Lower leg skin (tissue), 4 donors: ENCODE results near the gene CACNA1H. TPM values are rescaled to one million over a fixed set of nuclear protein-coding genes. Genes with fewer than 3 reads are reported as not detected.
"Not testable (repeated sequence)": the region's sequence is repeated elsewhere in the genome, so short reads cannot be mapped to it uniquely, and the experiment has no call there.

Source experiments
- DNase-seq, 2 donors: peaks; one replicate each; pipeline ENCODE4 v3.0.0-alpha.2; 2019; ENCODE audit warnings: low spot score in 2 of 2
- H3K4me3 ChIP-seq: fragments of 200-600 bp; sonication (generic); 2 replicates; pipeline ENCODE4 v1.5.1; 2017; ENCODE audit warnings: mild to moderate bottlenecking, low read depth; ENCODE audit not compliant: poor library complexity, severe bottlenecking
- POLR2A ChIP-seq, 2 donors: fragments of 450-650 bp; IDR thresholded peaks; one replicate each; pipeline ENCODE4 v1.6.1; 2016 to 2017; ENCODE audit warnings: antibody characterized with exemption in 2 of 2, mild to moderate bottlenecking in 1 of 2, moderate library complexity in 1 of 2
- WGBS, 2 donors: methylation state at CpG; one replicate each; pipeline ENCODE4 v1.1.5; 2018; 5-methylcytosine and 5-hydroxymethylcytosine counted together
- intact Hi-C: fragments of 100-400 bp; cut with DNase I; formaldehyde crosslinking; loops from one replicate; pipeline ENCODE4 v1.15.0; 2023; ENCODE audit warnings: low total_unique reads
- total RNA-seq, 4 donors: library from RNA; depleted of rRNA; stranded (reverse); fragments of >200 nt; gene quantifications; one replicate each; pipeline ENCODE4 v1.1.0, GENCODE V29; 2016
- TF ChIP-seq, protein P1 (sequence below), 3 donors: fragments of 450-650 bp; IDR thresholded peaks; one replicate each; pipeline ENCODE4 v1.5.1; 2016; ENCODE audit warnings: antibody characterized with exemption in 3 of 3, mild to moderate bottlenecking in 3 of 3, moderate library complexity in 2 of 3

CACNA1H gene
- total RNA-seq, 4 donors from 2014 or later, result 29.3 to 151 (median 72.1) TPM

GRCh38 chr16:1265090-1265630 lies 112.3 kb downstream of the CACNA1H start:
- WGBS, 2 donors, result 64 to 66% methylated on average over 13 of the region's 13 CpGs
- intact Hi-C loops, result no loop called here

GRCh38 chr16:1265826-1266225 lies 112.9 kb downstream of the CACNA1H start:
- no peak for DNase-seq
- whole genome bisulfite sequencing, 2 donors, result 69 to 70% methylated on average over 12 to 19 of the region's 19 CpGs
- intact Hi-C loops, result no loop called here
- no peak overlapping the region for H3K4me3 ChIP-seq
- TF ChIP-seq, protein P1, sequence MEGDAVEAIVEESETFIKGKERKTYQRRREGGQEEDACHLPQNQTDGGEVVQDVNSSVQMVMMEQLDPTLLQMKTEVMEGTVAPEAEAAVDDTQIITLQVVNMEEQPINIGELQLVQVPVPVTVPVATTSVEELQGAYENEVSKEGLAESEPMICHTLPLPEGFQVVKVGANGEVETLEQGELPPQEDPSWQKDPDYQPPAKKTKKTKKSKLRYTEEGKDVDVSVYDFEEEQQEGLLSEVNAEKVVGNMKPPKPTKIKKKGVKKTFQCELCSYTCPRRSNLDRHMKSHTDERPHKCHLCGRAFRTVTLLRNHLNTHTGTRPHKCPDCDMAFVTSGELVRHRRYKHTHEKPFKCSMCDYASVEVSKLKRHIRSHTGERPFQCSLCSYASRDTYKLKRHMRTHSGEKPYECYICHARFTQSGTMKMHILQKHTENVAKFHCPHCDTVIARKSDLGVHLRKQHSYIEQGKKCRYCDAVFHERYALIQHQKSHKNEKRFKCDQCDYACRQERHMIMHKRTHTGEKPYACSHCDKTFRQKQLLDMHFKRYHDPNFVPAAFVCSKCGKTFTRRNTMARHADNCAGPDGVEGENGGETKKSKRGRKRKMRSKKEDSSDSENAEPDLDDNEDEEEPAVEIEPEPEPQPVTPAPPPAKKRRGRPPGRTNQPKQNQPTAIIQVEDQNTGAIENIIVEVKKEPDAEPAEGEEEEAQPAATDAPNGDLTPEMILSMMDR (IDR thresholded peaks at IDR 0.05), result no peak
- no peak for TF ChIP-seq POLR2A (IDR thresholded peaks at IDR 0.05)

More at GRCh38 chr16:1265090-1265630, 112.3 kb downstream of the CACNA1H start:
- no peak overlapping the region for H3K4me3 ChIP-seq
- TF ChIP-seq, protein P1 (IDR thresholded peaks at IDR 0.05), result no peak
- TF ChIP-seq POLR2A (IDR thresholded peaks at IDR 0.05), result no peak
- no peak for DNase-seq

- H3K4me3 ChIP-seq, DNase-seq, intact Hi-C loops: not testable (repeated sequence)
- WGBS, 2 donors, result 93 to 96% methylated on average over 7 of the region's 7 CpGs
Observed at GRCh38 chr16:1269418-1269817, 116.5 kb downstream of the CACNA1H start.

DNA sequence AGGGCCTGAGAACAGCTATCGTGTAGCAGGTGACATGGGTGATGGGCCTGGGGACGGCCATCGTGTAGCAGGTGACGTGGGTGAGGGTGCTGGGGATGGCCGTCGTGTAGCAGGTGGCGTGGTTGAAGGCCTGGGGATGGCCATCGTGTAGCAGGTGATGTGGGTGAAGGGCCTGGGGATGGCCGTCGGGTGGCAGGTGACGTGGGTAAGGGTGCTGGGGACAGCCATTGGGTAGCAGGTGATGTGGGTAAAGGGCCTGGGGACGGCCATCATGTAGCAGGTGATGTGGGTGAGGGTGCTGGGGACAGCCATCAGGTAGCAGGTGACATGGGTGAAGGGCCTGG lies 118.4 kb downstream of the CACNA1H start:
- no peak for DNase-seq
- 74 to 79% methylated on average over 12 of the region's 12 CpGs for WGBS, 2 donors
- TF ChIP-seq POLR2A (IDR thresholded peaks at IDR 0.05), result no peak
- TF ChIP-seq, protein P1 (IDR thresholded peaks at IDR 0.05), result no peak
- intact Hi-C loops, result no loop called here
- H3K4me3 ChIP-seq, result no peak overlapping the region

Other genes starting within 250 kb of the CACNA1H start
- 10 to 100 TPM; 31.3 to 68.3 (median 50.3) TPM for gene LMF1, start 182.1 kb upstream of the CACNA1H start, total RNA-seq
- 10 to 100 TPM in 2 of 4 donors, 1 to 10 TPM in 2; 3.0 to 27.7 (median 11.4) TPM for gene SOX8, start 171.3 kb upstream of the CACNA1H start, total RNA-seq
- gene SSTR5, start 80.4 kb upstream of the CACNA1H start, total RNA-seq, result under 1 TPM in 1 of 4 donors, not detected in 3; 0.36 TPM
- not detected for gene C1QTNF8, start 56.9 kb upstream of the CACNA1H start, total RNA-seq
- gene TPSG1, start 72.2 kb downstream of the CACNA1H start, total RNA-seq, result 1 to 10 TPM in 2 of 4 donors, under 1 TPM in 1, not detected in 1; 0.32 to 1.5 (median 1.1) TPM
- gene TPSB2, start 77.1 kb downstream of the CACNA1H start, total RNA-seq, result 100 to 1,000 TPM in 1 of 4 donors, 10 to 100 TPM in 3; 10.5 to 158 (median 40.1) TPM
- gene TPSAB1, start 87.6 kb downstream of the CACNA1H start, total RNA-seq, result 10 to 100 TPM; 16.4 to 93.5 (median 29.8) TPM
- 1 to 10 TPM in 3 of 4 donors, under 1 TPM in 1; 0.93 to 7.1 (median 2.4) TPM for gene TPSD1, start 103.0 kb downstream of the CACNA1H start, total RNA-seq
- 100 to 1,000 TPM in 1 of 4 donors, 10 to 100 TPM in 3; 42.1 to 138 (median 47.4) TPM for gene UBE2I, start 156.5 kb downstream of the CACNA1H start, total RNA-seq
- 1 to 10 TPM; 1.5 to 5.4 (median 2.4) TPM for gene BAIAP3, start 180.5 kb downstream of the CACNA1H start, total RNA-seq
- gene TSR3, start 198.8 kb downstream of the CACNA1H start, total RNA-seq, result 100 to 1,000 TPM in 1 of 4 donors, 10 to 100 TPM in 3; 76.8 to 106 (median 90.5) TPM
- gene GNPTG, start 198.8 kb downstream of the CACNA1H start, total RNA-seq, result 10 to 100 TPM; 46.5 to 65.7 (median 60.0) TPM